NCI-H2029 (cell line): Measurements from ENCODE around the gene NCBP2.

Source experiments
- DNase-seq: peaks from one replicate; lab custom pipeline; 2025; lab: John Stamatoyannopoulos, UW

The NCBP2 gene

GRCh38 chr3:196941729-196942225 lies 551 bp downstream of the NCBP2 start:
- peak; percentile 49 for DNase-seq

- DNase-seq: no peak
Measured at GRCh38 chr3:196938576-196938975, 3.8 kb downstream of the NCBP2 start.

- DNase-seq: no peak
Measured at GRCh38 chr3:196938124-196938523, 4.2 kb downstream of the NCBP2 start.

- no peak for DNase-seq
Measured at GRCh38 chr3:196936288-196936687, 6.0 kb downstream of the NCBP2 start.

- no peak for DNase-seq
Measured at GRCh38 chr3:196932600-196932999, 9.7 kb downstream of the NCBP2 start.

- DNase-seq: no peak
Measured at GRCh38 chr3:196931828-196932587, 10.3 kb downstream of the NCBP2 start.

- DNase-seq: no peak
Measured at GRCh38 chr3:196931157-196931556, 11.2 kb downstream of the NCBP2 start.

GRCh38 chr3:196927571-196928453 lies 14.5 kb downstream of the NCBP2 start:
- DNase-seq: no peak

GRCh38 chr3:196920733-196921132 lies 21.6 kb downstream of the NCBP2 start:
- DNase-seq: no peak

- no peak for DNase-seq
Measured at GRCh38 chr3:196918968-196919367, 23.4 kb downstream of the NCBP2 start.

- no peak for DNase-seq
Measured at GRCh38 chr3:196916995-196917394, 25.3 kb downstream of the NCBP2 start.

- no peak for DNase-seq
Measured at GRCh38 chr3:196916221-196916620, 26.1 kb downstream of the NCBP2 start.

GRCh38 chr3:196915375-196915774 lies 27.0 kb downstream of the NCBP2 start:
- DNase-seq: no peak

GRCh38 chr3:196914866-196915265 lies 27.5 kb downstream of the NCBP2 start:
- no peak for DNase-seq

GRCh38 chr3:196903740-196904139 lies 38.6 kb downstream of the NCBP2 start:
- DNase-seq: no peak

GRCh38 chr3:196902296-196902695 lies 40.0 kb downstream of the NCBP2 start:
- no peak for DNase-seq

- no peak for DNase-seq
Measured at GRCh38 chr3:196901768-196902167, 40.6 kb downstream of the NCBP2 start.

GRCh38 chr3:196896229-196896628 lies 46.1 kb downstream of the NCBP2 start:
- DNase-seq: no peak

- DNase-seq: no peak
Measured at GRCh38 chr3:196894557-196895295, 47.6 kb downstream of the NCBP2 start.

GRCh38 chr3:196889844-196890708 lies 52.3 kb downstream of the NCBP2 start:
- no peak for DNase-seq

- DNase-seq: no peak
Measured at GRCh38 chr3:196886144-196886543, 56.2 kb downstream of the NCBP2 start.
